Retinal pigment epithelial cell (primary cell): ENCODE results near the gene AMBRA1.

Experiments
- DNase-seq: peaks from one replicate; pipeline ENCODE4 v3.0.0-alpha.2; 2010; ENCODE audit warnings: low read depth
- H3K4me3 ChIP-seq: 2 replicates; pipeline ENCODE4 v1.5.1; 2011; ENCODE audit warnings: mild to moderate bottlenecking, low read length, control low read depth, moderate library complexity
- TF ChIP-seq, protein P1 (sequence below): conservative IDR thresholded peaks from 2 replicates; pipeline ENCODE4 v1.5.1; 2011; ENCODE audit warnings: low read depth, low read length, control low read depth, inconsistent platforms

The AMBRA1 gene

DNA sequence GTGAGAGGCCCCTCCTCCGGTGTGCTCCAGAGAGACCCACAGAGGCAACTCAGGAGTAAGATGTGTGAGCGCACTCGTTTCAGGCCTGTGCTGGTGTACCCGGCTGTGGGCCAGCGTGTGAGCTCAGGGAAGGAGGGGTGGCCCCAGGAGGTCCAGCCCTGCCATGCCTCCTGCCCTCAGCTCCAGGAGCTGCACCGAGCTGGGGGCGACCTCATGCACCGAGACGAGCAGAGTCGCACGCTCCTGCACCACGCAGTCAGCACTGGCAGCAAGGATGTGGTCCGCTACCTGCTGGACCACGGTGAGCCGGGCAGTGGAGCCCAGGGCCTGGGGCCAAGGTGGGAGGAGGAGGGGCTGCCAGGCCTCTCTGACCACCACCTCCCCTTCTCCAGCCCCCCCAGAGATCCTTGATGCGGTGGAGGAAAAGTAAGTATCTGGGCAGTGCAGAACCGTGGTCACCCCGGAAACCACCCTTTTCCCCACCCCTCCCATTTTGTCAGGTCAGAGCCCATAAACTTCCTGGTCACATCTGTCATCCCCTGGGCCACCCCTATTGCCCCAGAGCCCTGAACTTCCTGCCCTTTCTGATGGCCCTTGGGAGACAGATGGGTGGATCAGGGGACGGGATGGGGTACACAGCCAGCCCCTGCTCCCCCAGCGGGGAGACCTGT, 214.9 kb downstream of the AMBRA1 start:
- no peak overlapping the region for H3K4me3 ChIP-seq
- TF ChIP-seq, protein P1, sequence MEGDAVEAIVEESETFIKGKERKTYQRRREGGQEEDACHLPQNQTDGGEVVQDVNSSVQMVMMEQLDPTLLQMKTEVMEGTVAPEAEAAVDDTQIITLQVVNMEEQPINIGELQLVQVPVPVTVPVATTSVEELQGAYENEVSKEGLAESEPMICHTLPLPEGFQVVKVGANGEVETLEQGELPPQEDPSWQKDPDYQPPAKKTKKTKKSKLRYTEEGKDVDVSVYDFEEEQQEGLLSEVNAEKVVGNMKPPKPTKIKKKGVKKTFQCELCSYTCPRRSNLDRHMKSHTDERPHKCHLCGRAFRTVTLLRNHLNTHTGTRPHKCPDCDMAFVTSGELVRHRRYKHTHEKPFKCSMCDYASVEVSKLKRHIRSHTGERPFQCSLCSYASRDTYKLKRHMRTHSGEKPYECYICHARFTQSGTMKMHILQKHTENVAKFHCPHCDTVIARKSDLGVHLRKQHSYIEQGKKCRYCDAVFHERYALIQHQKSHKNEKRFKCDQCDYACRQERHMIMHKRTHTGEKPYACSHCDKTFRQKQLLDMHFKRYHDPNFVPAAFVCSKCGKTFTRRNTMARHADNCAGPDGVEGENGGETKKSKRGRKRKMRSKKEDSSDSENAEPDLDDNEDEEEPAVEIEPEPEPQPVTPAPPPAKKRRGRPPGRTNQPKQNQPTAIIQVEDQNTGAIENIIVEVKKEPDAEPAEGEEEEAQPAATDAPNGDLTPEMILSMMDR = no peak
- no peak for DNase-seq

DNA sequence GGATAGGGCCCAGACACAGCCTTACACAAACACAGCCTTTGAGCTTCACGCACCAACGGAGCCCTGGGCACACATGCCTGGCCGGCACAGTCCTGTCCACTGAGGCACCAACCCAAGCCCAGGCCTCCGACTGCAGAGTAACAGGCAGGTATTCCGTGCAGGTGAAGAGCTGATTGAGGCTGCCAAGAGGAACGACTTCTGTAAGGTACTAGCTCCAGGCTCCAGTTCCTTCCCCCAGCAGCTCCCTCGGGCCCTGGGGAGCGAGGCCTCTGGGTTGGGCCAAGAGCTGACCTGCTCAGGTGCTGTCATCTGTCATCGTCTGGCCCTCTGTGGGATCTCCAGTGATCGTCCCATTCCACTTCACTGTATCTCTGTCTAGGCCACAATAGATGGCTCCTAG, 215.5 kb downstream of the AMBRA1 start:
- DNase-seq = no peak
- no peak overlapping the region for H3K4me3 ChIP-seq
- TF ChIP-seq, protein P1 = no peak

DNA sequence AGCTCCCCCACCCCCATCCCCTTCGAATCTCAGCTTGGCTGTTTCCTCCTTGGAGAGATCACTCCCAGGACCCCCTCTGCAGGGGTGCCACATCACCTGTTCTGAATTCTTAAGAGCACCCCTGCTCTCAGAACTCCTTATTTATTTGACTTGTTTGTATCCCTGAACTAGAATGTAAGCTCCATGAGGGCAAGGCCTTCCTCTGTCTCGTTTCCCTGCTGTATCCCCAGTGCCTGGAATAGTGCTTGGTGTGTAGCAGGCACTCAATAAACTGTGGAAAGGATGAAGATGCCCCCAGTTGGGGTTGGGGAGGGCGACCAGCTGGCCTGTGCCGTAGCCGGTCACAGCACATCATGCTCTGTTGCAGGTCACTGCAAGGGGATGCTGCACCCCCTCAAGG, 216.0 kb downstream of the AMBRA1 start:
- H3K4me3 ChIP-seq = no peak overlapping the region
- TF ChIP-seq, protein P1 = no peak
- no peak for DNase-seq

DNA sequence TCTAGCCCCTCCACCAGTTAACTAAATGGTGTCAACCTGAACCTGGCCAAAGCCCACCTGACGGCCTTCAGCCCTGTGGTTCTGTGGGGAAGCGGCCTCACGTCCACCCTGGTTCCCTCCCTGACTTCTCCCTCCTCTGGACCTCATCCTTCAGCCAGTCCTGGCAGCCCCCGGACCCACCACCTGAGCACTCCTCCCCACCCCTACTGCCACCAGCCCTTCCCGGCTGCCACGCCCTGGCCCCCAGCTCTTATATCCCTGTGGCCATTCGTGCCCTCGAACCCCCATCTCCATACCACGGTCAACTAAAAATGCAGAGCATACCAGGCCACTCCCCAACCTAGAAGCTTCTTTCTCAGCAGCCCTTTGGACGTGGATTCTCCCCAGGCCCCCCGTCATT, 216.5 kb downstream of the AMBRA1 start:
- TF ChIP-seq, protein P1 = no peak
- no peak for DNase-seq
- no peak overlapping the region for H3K4me3 ChIP-seq

DNA sequence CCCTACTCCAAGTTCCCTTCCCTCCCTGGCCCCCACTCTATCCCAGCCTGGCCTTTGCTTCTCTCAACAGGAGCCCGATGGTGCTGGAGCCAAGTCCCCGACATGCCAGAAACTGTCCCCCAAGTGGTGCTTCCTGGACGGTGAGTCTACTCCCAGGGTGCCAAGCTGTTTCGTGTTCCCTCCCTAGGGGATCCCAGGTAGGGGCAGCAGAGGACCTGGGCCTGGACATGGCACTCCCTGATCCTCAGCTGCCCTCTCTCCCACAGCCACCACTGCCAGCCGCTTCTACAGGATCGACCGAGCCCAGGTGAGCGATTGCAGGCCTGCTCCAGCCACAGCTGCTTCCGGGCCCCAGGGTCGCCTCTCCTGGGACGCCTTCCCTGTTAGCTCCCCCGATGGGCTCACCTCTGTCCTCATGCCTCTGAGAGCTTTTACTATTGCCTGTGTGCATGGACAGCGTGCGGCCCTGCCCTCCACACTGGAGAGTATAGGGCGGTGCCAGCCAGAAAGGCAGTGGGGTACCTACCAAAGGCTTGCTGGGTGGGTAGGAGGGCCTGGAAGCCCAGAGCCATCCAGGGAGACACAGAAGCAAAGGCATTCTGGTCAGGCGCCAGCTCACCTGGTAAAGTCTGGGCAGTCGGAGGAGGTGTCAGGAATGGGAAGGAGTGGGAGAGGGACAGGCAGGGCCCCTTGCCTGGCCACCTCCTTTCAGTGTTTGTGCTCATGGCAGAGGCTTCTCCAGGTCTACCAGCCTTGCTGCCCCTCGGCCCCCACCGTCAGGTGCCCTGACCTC, 217.4 kb downstream of the AMBRA1 start:
- no peak for DNase-seq
- no peak overlapping the region for H3K4me3 ChIP-seq
- TF ChIP-seq, protein P1 = no peak

DNA sequence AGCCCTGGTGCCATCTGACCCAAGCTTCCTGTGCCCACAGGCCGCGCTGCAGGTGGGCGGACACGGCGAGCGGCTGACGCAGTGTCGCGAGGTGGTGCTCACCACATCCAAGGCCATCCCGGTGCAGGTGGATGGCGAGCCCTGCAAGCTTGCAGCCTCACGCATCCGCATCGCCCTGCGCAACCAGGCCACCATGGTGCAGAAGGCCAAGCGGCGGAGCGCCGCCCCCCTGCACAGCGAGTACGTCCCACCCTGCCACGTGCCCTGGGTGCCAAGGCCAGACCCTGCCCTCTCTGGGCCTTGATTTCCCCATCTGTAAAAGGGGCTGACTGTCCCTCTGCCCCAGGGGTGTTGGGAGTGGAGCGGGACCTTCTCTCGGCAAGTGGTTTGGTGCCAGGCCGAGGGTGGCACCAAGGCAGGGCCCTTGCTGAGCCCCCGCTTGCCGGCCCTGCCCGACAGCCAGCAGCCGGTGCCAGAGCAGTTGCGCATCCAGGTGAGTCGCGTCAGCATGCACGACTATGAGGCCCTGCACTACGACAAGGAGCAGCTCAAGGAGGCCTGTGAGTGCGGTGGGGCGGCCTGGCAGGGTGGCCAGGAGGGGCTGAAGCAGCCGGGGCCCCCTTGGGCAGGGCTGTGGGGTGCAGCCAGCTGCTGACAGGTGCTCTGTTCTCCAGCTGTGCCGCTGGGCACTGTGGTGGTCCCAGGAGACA, 218.3 kb downstream of the AMBRA1 start:
- DNase-seq = no peak
- TF ChIP-seq, protein P1 = no peak
- no peak overlapping the region for H3K4me3 ChIP-seq
